22Rv1 (cell line): ENCODE data around the gene MARK1.

Experiments
- H3K27ac ChIP-seq: fragments of 450-650 bp; 2 replicates; pipeline ENCODE4 v1.5.1; 2017
- CTCF ChIP-seq: fragments of 450-650 bp; IDR thresholded peaks from 2 replicates; pipeline ENCODE4 v1.5.1; 2017; ENCODE audit warnings: mild to moderate bottlenecking
- ZFX ChIP-seq: fragments of 450-650 bp; IDR thresholded peaks from 2 replicates; pipeline ENCODE4 v1.6.1; 2017; ENCODE audit warnings: antibody characterized with exemption, borderline replicate concordance

MARK1 gene

DNA sequence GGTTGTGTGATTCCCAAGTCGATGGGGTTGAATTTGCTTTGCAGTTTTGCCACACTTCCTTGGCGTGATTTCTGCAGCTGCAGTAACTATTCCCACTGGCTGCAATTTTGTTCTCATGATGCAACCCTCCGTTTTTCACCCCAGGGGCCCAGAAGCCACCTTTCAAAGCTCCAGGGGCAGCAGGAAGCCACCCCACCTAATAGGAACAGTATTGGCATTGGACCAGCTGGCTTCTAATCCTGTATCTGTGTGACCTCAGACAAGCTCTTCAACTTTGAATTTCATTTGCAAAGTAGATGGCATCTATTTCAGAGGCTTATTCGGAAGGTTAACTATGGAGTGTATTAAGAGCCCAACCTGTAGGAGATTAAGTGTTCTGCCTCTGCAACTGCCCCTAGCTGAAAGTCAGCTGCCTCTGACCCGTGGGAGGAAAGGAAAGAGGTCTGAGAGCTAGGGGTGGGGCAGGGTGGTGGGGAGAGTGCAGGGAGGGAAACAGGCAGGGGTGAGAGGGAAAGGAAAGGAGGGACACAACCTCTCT lies 174.9 kb downstream of the MARK1 start:
- no peak overlapping the region for H3K27ac ChIP-seq
- TF ChIP-seq CTCF: no peak
- no peak for TF ChIP-seq ZFX

DNA sequence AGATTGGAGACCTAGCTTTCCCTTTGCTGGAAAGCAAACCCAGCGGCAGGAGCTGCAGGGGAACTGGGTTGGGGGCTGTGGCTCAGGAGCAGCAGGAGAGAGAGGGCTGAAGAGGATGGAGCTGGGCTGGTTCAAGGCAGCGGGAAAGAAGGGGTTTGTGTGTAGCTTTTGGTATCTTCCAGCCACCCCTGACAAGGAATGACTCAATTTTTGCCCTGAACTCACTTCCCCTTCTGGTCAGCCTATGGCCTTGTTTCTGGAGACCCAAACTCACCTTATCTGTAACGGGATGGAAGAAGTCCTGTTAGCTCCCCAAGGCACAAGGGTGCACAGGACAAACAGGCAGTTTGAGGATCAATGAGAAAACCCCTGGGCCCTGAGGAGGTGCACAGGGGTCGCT lies 175.4 kb downstream of the MARK1 start:
- no peak overlapping the region for H3K27ac ChIP-seq
- TF ChIP-seq CTCF: no peak
- no peak for TF ChIP-seq ZFX

GRCh38 chr1:220705782-220706181 lies 177.8 kb downstream of the MARK1 start:
- TF ChIP-seq CTCF (no peak), ZFX (no peak)
- no peak overlapping the region for H3K27ac ChIP-seq

DNA sequence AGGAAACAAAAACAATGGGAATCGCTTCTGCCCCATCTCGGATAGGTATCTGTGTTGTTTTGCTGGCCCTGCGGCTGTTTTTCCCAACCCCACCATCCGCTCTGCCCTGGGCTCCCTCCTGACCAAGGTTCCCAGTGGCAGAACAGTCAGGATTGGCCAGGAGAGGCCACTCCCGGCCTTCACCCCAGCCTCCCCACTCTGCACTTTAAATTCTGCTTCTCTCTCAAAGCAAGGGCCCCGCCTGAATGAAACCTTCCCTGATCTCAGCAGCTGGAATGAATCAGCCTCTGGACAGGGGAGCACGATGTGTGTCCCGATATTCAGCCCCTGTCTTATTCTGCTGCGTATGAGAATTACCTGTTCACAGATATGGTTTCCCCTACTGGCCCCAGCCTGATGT lies 178.5 kb downstream of the MARK1 start:
- TF ChIP-seq CTCF (no peak), ZFX (no peak)
- H3K27ac ChIP-seq: no peak overlapping the region

- TF ChIP-seq CTCF (no peak), ZFX (no peak)
- H3K27ac ChIP-seq: no peak overlapping the region
Observed at GRCh38 chr1:220707160-220707559, 179.2 kb downstream of the MARK1 start.

GRCh38 chr1:220708244-220708643 lies 180.3 kb downstream of the MARK1 start:
- no peak overlapping the region for H3K27ac ChIP-seq
- no peak for TF ChIP-seq CTCF
- no peak for TF ChIP-seq ZFX

DNA sequence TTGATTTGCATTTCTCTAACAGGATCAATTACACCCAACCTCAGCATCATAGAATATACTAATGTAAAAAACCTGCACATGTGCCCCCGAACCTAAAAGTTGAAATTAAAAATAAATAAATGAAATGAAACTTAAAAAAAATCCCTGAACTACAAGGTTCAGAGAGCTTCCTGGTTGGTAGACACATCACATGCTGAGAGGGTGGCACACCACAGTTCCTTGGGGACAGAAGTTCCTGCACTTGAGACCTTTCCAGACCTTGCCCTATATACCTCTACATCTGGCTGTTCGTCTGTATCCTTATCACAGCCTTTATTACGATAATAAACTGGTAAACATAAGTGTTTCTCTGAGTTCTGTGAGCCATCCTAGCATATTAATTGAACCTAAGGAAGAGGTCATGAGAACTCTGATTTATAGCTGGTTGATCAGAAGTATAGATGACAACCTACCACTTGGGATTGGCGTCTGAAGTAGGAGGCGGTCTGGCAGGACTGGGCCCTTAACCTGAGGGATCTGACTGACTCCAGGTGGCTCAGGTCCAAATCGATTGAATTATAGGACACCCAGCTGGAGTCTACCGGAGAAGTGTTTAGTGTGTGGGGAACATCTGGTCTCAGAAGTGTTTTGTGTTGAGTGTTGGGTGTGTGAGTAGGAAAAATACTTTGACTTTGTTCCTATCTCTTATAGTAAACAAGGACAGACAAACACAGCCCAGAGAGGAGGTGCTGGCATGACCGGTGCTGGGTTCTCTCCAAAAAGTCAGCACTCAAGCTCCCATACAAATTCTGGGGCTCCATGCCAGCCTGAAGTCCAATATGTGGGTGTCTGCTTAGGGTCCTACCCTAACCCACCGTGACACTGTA lies 181.2 kb downstream of the MARK1 start:
- no peak for TF ChIP-seq CTCF
- no peak for TF ChIP-seq ZFX

More for the DNA sequence above, 181.2 kb downstream of the MARK1 start:
- no peak overlapping the region for H3K27ac ChIP-seq
